CD14-positive monocyte (primary cell): ENCODE results near the gene STRIP2. TPM values are rescaled to one million over a fixed set of nuclear protein-coding genes. Genes with fewer than 3 reads are reported as not detected.

ENCODE experiments used
- DNase-seq, 3 donors: peaks; one replicate each; pipeline ENCODE4 v3.0.0-alpha.2; 2011 to 2022
- H2AFZ ChIP-seq: 2 replicates; pipeline ENCODE4 v1.6.0; 2012; ENCODE audit warnings: mild to moderate bottlenecking, low read depth, low read length, inconsistent platforms; ENCODE audit not compliant: insufficient read depth, poor library complexity, severe bottlenecking
- H3K27ac ChIP-seq, 2 donors: 1 replicate in 1 of 2; 2 replicates in 1 of 2; pipeline ENCODE4 v1.5.1; 2012 to 2013; ENCODE audit warnings: low read length in 2 of 2, control low read depth in 1 of 2, inconsistent platforms in 1 of 2, low read depth in 1 of 2, mild to moderate bottlenecking in 1 of 2
- H3K27me3 ChIP-seq, 2 donors: one replicate each; pipeline versions ENCODE4 v1.6.0 to v1.6.1; 2011 to 2013; ENCODE audit warnings: low read length in 2 of 2; ENCODE audit not compliant: control insufficient read depth in 2 of 2, insufficient read depth in 2 of 2
- H3K36me3 ChIP-seq, 2 donors: replicated peaks in 1 of 2; 1 replicate in 1 of 2; 2 replicates in 1 of 2; pipeline versions ENCODE4 v1.5.1 to v1.6.1; 2012 to 2013; ENCODE audit warnings: low read length in 2 of 2, control low read depth in 1 of 2, inconsistent platforms in 1 of 2, mild to moderate bottlenecking in 1 of 2; ENCODE audit not compliant: insufficient read depth in 2 of 2, control insufficient read depth in 1 of 2
- H3K4me1 ChIP-seq, 2 donors: 1 replicate in 1 of 2; 2 replicates in 1 of 2; pipeline versions ENCODE4 v1.5.1 to v1.6.1; 2012 to 2013; ENCODE audit warnings: low read length in 2 of 2, control low read depth in 1 of 2, inconsistent platforms in 1 of 2, mild to moderate bottlenecking in 1 of 2, moderate library complexity in 1 of 2; ENCODE audit not compliant: insufficient read depth in 2 of 2, control insufficient read depth in 1 of 2
- H3K4me2 ChIP-seq: replicated peaks from 2 replicates; pipeline ENCODE3; 2012; ENCODE audit warnings: low read length, moderate library complexity, mild to moderate bottlenecking; ENCODE audit not compliant: poor library complexity, severe bottlenecking; ENCODE audit errors: extremely low read depth
- H3K4me3 ChIP-seq, 3 experiments: fragments of 200-600 bp in 1 of 3; sonication (generic) in 1 of 3; replicated peaks in 1 of 3; 1 replicate in 2 of 3; 2 replicates in 1 of 3; pipeline ENCODE4 v1.5.1; 2011 to 2013; ENCODE audit warnings: low read length in 3 of 3, mild to moderate bottlenecking in 3 of 3, control low read depth in 2 of 3, low read depth in 2 of 3, inconsistent platforms in 1 of 3, moderate library complexity in 1 of 3
- H3K79me2 ChIP-seq: 2 replicates; pipeline ENCODE4 v1.6.0; 2012; ENCODE audit warnings: mild to moderate bottlenecking, control low read depth, inconsistent platforms, low read length, moderate library complexity; ENCODE audit not compliant: insufficient read depth
- H3K9ac ChIP-seq: 2 replicates; pipeline ENCODE4 v1.6.0; 2017; ENCODE audit warnings: low read length, mild to moderate bottlenecking; ENCODE audit not compliant: insufficient read depth, poor library complexity, severe bottlenecking
- H3K9me3 ChIP-seq, 2 donors: replicated peaks in 1 of 2; 1 replicate in 1 of 2; 2 replicates in 1 of 2; pipeline versions ENCODE4 v1.5.1 to v1.6.1; 2012 to 2013; ENCODE audit warnings: low read length in 2 of 2, control low read depth in 1 of 2; ENCODE audit not compliant: control insufficient read depth in 1 of 2, insufficient read depth in 1 of 2
- H4K20me1 ChIP-seq: 2 replicates; pipeline ENCODE4 v1.6.0; 2012; ENCODE audit warnings: mild to moderate bottlenecking, low read length, control low read depth, moderate library complexity; ENCODE audit not compliant: insufficient read depth
- H3K27ac Mint-ChIP-seq, 7 donors: one replicate each; pipeline ENCODE4 v1.8.0; 2020; ENCODE audit warnings: mild to moderate bottlenecking in 7 of 7, mixed read lengths in 7 of 7, moderate library complexity in 6 of 7, inconsistent platforms in 2 of 7
- H3K27me3 Mint-ChIP-seq, 3 donors: one replicate each; pipeline ENCODE4 v1.8.0; 2021 to 2022; ENCODE audit warnings: low read depth in 3 of 3, mild to moderate bottlenecking in 3 of 3, mixed read lengths in 3 of 3, moderate library complexity in 3 of 3, inconsistent platforms in 1 of 3
- H3K36me3 Mint-ChIP-seq, 2 donors: one replicate each; pipeline ENCODE4 v1.8.0; 2020; ENCODE audit warnings: mixed read lengths in 2 of 2, inconsistent platforms in 1 of 2, mild to moderate bottlenecking in 1 of 2
- H3K4me1 Mint-ChIP-seq: one replicate; pipeline ENCODE4 v1.8.0; 2020; ENCODE audit warnings: mild to moderate bottlenecking, mixed read lengths
- H3K4me3 Mint-ChIP-seq, 2 donors: one replicate each; pipeline ENCODE4 v1.8.0; 2020; ENCODE audit warnings: mild to moderate bottlenecking in 2 of 2, mixed read lengths in 2 of 2, moderate library complexity in 1 of 2
- H3K9me3 Mint-ChIP-seq, 7 donors: one replicate each; pipeline ENCODE4 v1.8.0; 2020 to 2022; ENCODE audit warnings: mixed read lengths in 7 of 7, mild to moderate bottlenecking in 6 of 7, moderate library complexity in 6 of 7, inconsistent platforms in 2 of 7
- CTCF ChIP-seq: fragments of 200-600 bp; IDR thresholded peaks from one replicate; pipeline ENCODE4 v1.8.0; 2022; ENCODE audit warnings: antibody characterized with exemption, mild to moderate bottlenecking
- WGBS: methylation state at CpG from one replicate; pipeline ENCODE4 v1.1.5; 2013; ENCODE audit warnings: missing lambda C conversion rate; ENCODE audit not compliant: insufficient coverage; 5-methylcytosine and 5-hydroxymethylcytosine counted together
- intact Hi-C, 2 donors: fragments of 100-400 bp; cut with micrococcal nuclease; formaldehyde crosslinking; loops; one replicate each; pipeline versions ENCODE4 v1.15.0 to v1.15.1; 2023
- polyA plus RNA-seq, 3 donors: library from polyadenylated mRNA; depleted of rRNA in 1 of 3; unstranded in 2 of 3; stranded (reverse) in 1 of 3; fragments of 300-500 nt in 2 of 3; fragments of >200 nt in 1 of 3; fragmentation: Illumina TruSeq in 2 of 3; gene quantifications; 1 replicate in 2 of 3; 2 replicates in 1 of 3; pipeline ENCODE4 v1.2.3, GENCODE V29; 2012 to 2021

The STRIP2 gene
- polyA plus RNA-seq, 3 donors = 0.11 to 0.12 TPM; not detected in 1

- no peak overlapping the region for H3K27ac Mint-ChIP-seq
- no peak for TF ChIP-seq CTCF
Measured at GRCh38 chr7:129394101-129394500, 40.1 kb upstream of the STRIP2 start.

GRCh38 chr7:129394982-129395914 lies 39.0 kb upstream of the STRIP2 start:
- Histone ChIP-seq H3K9ac (no peak overlapping the region), H3K4me2 (no peak overlapping the region), H3K9me3 (no peaks in the 10 kb centered on the region), H4K20me1 (no peaks in the 10 kb centered on the region), H3K27ac (no peak overlapping the region), H3K79me2 (no peaks in the 10 kb centered on the region), H3K4me1 (no peaks in the 10 kb centered on the region), H3K27me3 (no peaks in the 10 kb centered on the region), H2AFZ (no peak overlapping the region), H3K4me3 (no peak overlapping the region), H3K36me3 (peaks cover 8 to 35% of the 10 kb centered on the region in 2 donors)
- no peak for DNase-seq
- Mint-ChIP-seq H3K4me3 (no peak overlapping the region), H3K27me3 (peaks cover 0 to 3% (median 2%) of the 10 kb centered on the region in 3 donors), H3K4me1 (no peaks in the 10 kb centered on the region), H3K9me3 (no peaks in the 10 kb centered on the region), H3K36me3 (peaks cover 36 to 54% of the 10 kb centered on the region in 2 donors), H3K27ac (peak overlapping the region in 1 of 7 donors; percentile 19)
- WGBS = 100% methylated on average over 1 of the region's 4 CpGs
- intact Hi-C loops = no loop called here
- no peak for TF ChIP-seq CTCF

More at GRCh38 chr7:129394101-129394500, 40.1 kb upstream of the STRIP2 start:
- Histone ChIP-seq H3K9ac (no peak overlapping the region), H2AFZ (no peak overlapping the region), H3K27me3 (no peaks in the 10 kb centered on the region), H3K4me1 (no peaks in the 10 kb centered on the region), H4K20me1 (no peaks in the 10 kb centered on the region), H3K9me3 (no peaks in the 10 kb centered on the region), H3K36me3 (peaks cover 17 to 45% of the 10 kb centered on the region in 2 donors), H3K4me3 (no peak overlapping the region), H3K27ac (no peak overlapping the region), H3K79me2 (no peaks in the 10 kb centered on the region), H3K4me2 (no peak overlapping the region)
- peaks cover 36 to 51% of the 10 kb centered on the region in 2 donors for H3K36me3 Mint-ChIP-seq
- no peaks in the 10 kb centered on the region for H3K9me3 Mint-ChIP-seq
- peaks cover 0 to 3% (median 2%) of the 10 kb centered on the region in 3 donors for H3K27me3 Mint-ChIP-seq
- no peaks in the 10 kb centered on the region for H3K4me1 Mint-ChIP-seq
- DNase-seq = no peak
- H3K4me3 Mint-ChIP-seq = no peak overlapping the region
- intact Hi-C loops = no loop called here
- 100% methylated on average over 2 of the region's 4 CpGs for WGBS
